ENCODE data around the gene MYO1E.
"Not testable (repeated sequence)": the region's sequence is repeated elsewhere in the genome, so short reads cannot be mapped to it uniquely, and the experiment has no call there.

Gene MYO1E

DNA sequence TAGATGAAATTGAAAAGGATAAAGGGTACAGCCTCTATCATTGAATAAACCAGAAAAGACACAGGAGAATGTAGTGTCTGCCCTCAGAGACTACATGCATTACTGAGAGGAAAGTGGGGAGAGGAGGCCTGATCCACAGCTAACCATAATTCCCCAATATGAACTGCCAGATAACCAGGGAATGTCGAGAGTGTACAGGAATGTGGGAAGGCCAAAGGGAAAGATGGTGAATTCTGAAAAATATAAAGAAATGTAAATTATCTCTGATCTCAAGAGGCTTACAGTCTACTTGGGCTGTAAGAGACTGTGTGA is 22.3 kb downstream of the MYO1E start:
- no peak for DNase-seq (ENCODE audit: low read depth)

DNA sequence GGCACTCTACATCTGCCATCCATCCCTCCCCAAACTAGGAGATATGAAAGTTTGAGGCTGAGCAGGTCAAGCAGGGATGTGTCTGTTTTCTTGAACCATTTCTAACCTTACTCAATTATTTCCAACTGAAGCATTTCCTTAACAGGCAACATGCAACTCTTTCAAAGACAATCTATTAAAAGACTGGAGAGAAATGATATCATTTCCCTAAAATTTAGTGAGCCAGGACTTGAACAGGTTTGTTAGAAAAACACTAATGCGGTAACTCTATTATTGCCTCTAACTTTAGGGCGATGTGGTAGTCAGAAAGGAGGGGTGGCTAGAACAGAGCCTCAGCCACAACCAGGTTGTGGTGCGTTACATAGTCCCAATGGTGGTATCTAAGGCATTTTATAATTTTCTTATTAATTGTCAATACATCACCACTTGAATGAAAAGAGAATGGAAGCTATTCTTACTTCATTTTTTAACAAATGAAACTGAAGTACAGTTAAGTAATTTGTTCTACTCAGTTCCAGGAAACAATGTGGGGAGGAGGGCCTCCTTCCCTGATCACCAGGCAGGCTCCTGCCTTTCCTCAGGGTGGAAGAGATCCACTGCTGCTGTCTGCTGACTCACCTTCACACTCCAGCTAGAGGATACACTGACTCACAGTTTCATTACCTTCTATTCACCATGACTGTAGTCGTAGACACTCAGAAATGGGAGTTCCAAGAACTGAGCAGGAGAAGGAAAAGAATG is 22.8 kb downstream of the MYO1E start:
- no peak for DNase-seq (ENCODE audit: low read depth)

GRCh38 chr15:59347915-59348314 is 24.8 kb downstream of the MYO1E start:
- DNase-seq (ENCODE audit: low read depth) = no peak

GRCh38 chr15:59346951-59347350 is 25.7 kb downstream of the MYO1E start:
- DNase-seq (ENCODE audit: low read depth) = no peak

GRCh38 chr15:59345326-59345725 is 27.3 kb downstream of the MYO1E start:
- DNase-seq (ENCODE audit: low read depth) = no peak

DNA sequence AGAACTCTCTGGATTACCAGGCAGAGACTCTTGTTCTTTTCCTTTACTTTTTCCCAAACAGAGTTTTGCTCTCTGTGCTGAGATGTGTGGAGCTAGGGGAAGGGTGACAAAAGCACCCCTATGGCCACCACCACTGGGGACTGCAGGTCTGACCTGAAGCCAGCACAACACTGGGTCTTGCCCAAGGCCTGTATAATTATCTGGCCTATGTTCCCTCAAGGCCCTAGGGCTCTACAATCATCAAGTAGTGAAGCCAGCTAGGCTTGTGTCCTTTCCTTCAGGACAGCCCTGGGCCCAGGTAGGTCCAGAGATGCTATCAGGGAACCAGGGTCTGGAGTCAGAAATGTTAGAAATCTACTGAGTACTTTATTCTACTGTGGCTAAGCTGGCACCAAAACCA is 28.4 kb downstream of the MYO1E start:
- no peak for DNase-seq (ENCODE audit: low read depth)

- DNase-seq (ENCODE audit: low read depth) = no peak
Measured at GRCh38 chr15:59340325-59340724, 32.3 kb downstream of the MYO1E start.

- DNase-seq (ENCODE audit: low read depth) = no peak
Measured at GRCh38 chr15:59339252-59339672, 33.4 kb downstream of the MYO1E start.

GRCh38 chr15:59338414-59338813 is 34.3 kb downstream of the MYO1E start:
- no peak for DNase-seq (ENCODE audit: low read depth)

GRCh38 chr15:59336725-59337124 is 35.9 kb downstream of the MYO1E start:
- not testable (repeated sequence) for DNase-seq (ENCODE audit: low read depth)

- no peak for DNase-seq (ENCODE audit: low read depth)
Measured at GRCh38 chr15:59335207-59335786, 37.4 kb downstream of the MYO1E start.

GRCh38 chr15:59334076-59334415 is 38.6 kb downstream of the MYO1E start:
- DNase-seq (ENCODE audit: low read depth) = no peak

DNA sequence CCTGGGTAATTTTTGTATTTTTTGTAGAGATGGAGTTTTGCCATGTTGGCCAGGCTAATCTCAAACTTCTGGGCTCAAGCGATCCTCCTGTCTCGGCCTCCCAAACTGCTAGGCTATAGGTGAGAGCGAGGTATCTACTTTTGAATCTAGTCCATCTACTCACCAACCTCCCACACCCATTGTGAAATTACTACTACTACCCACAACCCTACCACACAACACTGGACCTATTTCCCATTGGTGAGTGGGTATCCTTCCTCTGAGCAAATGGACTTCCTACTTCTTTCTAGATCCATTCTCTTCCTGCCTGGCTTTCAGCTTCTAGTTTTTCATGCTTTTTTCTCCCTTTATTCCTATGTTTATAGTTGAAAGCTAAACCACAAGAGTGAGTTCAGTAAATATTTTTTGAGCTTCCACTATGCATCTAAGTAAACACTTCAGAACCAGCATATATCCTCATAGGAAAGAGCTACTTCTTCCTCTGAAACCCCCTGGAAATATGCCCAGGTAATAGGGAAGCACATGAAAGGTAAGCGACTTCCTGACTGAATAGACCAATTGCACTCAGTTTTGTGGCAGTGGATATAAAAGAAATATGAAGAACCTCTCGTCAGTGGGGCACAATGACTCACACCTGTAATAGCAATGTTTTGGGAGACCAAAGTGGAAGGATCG is 39.1 kb downstream of the MYO1E start:
- no peak for DNase-seq (ENCODE audit: low read depth)

DNA sequence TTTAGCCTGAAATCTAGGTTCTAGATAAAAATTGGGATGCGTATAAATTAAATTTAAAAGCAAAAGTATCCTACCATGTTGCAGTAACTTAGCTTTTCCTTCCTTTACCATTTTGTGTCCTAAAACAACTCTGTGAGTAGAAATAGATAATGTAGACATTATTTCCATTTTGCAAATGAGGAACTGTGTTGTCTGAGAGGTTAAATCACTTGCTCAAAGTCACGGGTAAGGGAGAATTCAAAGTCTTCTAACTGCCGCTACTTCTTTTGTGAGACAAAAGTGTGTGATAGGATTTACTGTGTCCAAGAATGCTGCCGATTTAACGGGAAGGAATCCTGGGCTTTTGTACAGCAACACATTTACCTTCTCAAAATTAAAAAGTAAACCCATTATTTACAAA is 40.7 kb downstream of the MYO1E start:
- DNase-seq (ENCODE audit: low read depth) = no peak

GRCh38 chr15:59330649-59331048 is 42.0 kb downstream of the MYO1E start:
- DNase-seq (ENCODE audit: low read depth) = no peak

- DNase-seq (ENCODE audit: low read depth) = no peak
Measured at GRCh38 chr15:59329570-59330350, 42.9 kb downstream of the MYO1E start.

GRCh38 chr15:59329091-59329490 is 43.6 kb downstream of the MYO1E start:
- no peak for DNase-seq (ENCODE audit: low read depth)

GRCh38 chr15:59327942-59328341 is 44.7 kb downstream of the MYO1E start:
- no peak for DNase-seq (ENCODE audit: low read depth)

DNA sequence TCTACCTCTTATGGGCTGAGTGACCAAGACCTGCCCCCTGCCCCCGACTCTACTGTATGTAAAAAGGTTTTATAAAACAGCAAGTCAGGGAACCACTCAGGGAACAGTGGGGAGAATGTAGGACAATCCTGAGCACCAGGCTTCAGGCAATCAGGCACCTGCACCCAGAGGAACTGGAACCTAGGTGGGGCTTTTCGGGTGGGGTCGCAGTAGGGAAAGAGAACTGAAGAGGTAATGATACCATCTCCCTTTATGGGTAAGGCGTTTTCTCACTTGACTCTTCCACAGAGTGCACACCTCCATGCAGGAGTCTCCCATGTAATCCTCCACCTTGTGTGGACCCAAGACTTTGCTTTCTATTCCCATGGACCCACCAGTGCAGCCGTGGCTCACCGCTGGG is 45.8 kb downstream of the MYO1E start:
- DNase-seq (ENCODE audit: low read depth) = no peak

- no peak for DNase-seq (ENCODE audit: low read depth)
Measured at GRCh38 chr15:59322056-59322759, 50.5 kb downstream of the MYO1E start.

GRCh38 chr15:59321000-59321689 is 51.5 kb downstream of the MYO1E start:
- DNase-seq (ENCODE audit: low read depth) = no peak

DNA sequence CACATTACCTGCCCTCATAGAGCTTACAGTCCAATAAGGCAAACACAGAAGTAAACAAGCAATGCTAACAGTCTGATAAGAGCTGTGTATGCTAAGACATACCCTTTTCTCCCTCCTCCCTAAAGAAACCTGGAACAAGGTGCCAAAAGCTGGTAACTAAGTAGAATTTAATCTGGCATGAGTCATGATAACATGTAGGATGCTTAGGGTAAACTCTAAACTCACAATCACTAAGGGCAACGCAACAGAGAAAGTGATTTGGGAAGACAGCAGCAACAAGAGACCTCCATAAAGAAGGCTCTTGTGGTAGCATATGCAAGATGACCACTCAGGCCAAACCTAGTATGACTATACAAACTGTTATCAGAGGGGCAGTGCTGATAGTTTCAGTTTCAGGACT is 55.5 kb downstream of the MYO1E start:
- no peak for DNase-seq (ENCODE audit: low read depth)

All from CMK (cell line).